ENCODE results near the gene GLYR1. TPM values are rescaled to one million over a fixed set of nuclear protein-coding genes. Genes with fewer than 3 reads are reported as not detected.

GLYR1 gene
- total RNA-seq, 2 donors from 2014 or later = 112 to 134 TPM

- intact Hi-C loops (cut with DNase I) = no loop called here
- Histone ChIP-seq H3K36me3 (peaks cover 27% of the 10 kb centered on the region), H3K9me3 (no peaks in the 10 kb centered on the region), H3K27me3 (no peaks in the 10 kb centered on the region), H3K9ac (ENCODE audit: low read depth in 2 of 2, low read length in 2 of 2) (no peak overlapping the region), H3K4me1 (no peaks in the 10 kb centered on the region), H3K27ac (no peak overlapping the region), H3K4me3 (no peak overlapping the region)
- DNase-seq = no peak
- TF ChIP-seq, protein P1, sequence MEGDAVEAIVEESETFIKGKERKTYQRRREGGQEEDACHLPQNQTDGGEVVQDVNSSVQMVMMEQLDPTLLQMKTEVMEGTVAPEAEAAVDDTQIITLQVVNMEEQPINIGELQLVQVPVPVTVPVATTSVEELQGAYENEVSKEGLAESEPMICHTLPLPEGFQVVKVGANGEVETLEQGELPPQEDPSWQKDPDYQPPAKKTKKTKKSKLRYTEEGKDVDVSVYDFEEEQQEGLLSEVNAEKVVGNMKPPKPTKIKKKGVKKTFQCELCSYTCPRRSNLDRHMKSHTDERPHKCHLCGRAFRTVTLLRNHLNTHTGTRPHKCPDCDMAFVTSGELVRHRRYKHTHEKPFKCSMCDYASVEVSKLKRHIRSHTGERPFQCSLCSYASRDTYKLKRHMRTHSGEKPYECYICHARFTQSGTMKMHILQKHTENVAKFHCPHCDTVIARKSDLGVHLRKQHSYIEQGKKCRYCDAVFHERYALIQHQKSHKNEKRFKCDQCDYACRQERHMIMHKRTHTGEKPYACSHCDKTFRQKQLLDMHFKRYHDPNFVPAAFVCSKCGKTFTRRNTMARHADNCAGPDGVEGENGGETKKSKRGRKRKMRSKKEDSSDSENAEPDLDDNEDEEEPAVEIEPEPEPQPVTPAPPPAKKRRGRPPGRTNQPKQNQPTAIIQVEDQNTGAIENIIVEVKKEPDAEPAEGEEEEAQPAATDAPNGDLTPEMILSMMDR (IDR thresholded peaks at IDR 0.05) = no peak
Measured at GRCh38 chr16:4882633-4883285, 35.7 kb upstream of the GLYR1 start.

DNA sequence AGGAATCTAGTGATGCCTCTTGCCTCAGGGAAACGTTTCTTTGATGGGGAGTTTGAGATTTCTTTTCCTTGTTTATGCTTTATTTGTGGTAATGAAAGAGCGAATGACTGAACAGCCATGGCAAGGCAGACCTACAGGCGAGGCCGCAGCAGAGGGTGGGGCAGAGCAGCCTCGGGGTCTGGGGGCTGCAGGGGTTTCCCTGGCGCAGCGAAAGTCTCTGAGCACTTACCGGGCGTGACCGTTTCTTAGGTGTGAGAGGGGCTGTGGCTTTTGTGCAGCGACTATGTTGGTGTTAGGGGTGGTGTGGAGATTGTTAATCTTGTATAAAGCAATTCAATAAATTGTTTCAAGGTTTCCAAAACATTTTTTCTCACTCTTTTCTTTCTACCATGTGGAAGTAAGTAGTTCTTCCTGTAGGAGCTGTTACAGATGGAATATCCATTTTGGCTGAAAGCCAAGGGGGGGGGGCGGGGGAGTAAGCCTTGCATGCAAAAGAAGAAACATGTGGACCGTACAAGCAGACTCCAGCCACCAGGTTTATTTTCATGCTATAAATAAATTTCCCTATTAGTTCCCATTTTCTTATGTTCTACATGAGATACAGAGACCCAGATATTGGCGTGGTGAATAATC, 35.0 kb upstream of the GLYR1 start:
- no peaks in the 10 kb centered on the region for H3K27me3 ChIP-seq
- no peaks in the 10 kb centered on the region for H3K9me3 ChIP-seq
- no peak for DNase-seq
- H3K36me3 ChIP-seq = peaks cover 31% of the 10 kb centered on the region
- no peak overlapping the region for H3K9ac ChIP-seq (ENCODE audit: low read depth in 2 of 2, low read length in 2 of 2)
- no peaks in the 10 kb centered on the region for H3K4me1 ChIP-seq
- TF ChIP-seq, protein P1 (IDR thresholded peaks at IDR 0.05) = no peak
- no peak overlapping the region for H3K27ac ChIP-seq
- intact Hi-C loops (cut with DNase I) = no loop called here
- no peak overlapping the region for H3K4me3 ChIP-seq

DNA sequence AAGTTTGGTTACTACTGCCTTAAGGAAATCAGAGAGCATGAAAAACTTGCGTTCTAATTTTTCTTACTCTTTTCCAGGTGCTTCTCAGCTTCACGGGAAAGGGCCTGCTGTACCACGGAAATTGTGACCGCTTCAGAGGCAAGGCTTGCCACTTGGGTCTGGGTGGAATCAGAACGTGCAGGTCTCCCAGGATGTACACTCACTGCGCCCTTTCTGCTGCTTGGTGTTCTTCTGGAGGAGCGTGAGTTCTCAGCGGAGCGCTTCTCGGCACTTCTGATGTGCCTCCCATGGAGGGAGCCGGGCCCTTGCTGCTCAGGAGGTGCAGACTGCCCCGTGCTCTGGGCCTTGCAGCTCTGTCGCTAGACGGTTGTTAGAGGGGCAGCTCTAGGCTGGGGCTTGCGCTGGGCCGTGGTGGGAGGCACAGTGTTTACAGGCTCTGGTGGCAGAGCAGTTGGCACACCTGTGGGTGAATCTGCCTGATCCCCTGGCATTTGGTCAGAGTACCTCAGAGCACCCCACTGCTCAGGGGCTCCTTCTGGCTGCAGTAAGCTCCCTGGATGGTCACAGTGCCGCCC, 33.0 kb upstream of the GLYR1 start:
- no peaks in the 10 kb centered on the region for H3K27me3 ChIP-seq
- H3K4me1 ChIP-seq = no peaks in the 10 kb centered on the region
- peaks cover 29% of the 10 kb centered on the region for H3K36me3 ChIP-seq
- H3K9me3 ChIP-seq = no peaks in the 10 kb centered on the region
- no peak for DNase-seq
- H3K4me3 ChIP-seq = no peak overlapping the region
- H3K9ac ChIP-seq (ENCODE audit: low read depth in 2 of 2, low read length in 2 of 2) = no peak overlapping the region
- H3K27ac ChIP-seq = no peak overlapping the region
- intact Hi-C loops (cut with DNase I) = no loop called here
- TF ChIP-seq, protein P1 (IDR thresholded peaks at IDR 0.05) = no peak

DNA sequence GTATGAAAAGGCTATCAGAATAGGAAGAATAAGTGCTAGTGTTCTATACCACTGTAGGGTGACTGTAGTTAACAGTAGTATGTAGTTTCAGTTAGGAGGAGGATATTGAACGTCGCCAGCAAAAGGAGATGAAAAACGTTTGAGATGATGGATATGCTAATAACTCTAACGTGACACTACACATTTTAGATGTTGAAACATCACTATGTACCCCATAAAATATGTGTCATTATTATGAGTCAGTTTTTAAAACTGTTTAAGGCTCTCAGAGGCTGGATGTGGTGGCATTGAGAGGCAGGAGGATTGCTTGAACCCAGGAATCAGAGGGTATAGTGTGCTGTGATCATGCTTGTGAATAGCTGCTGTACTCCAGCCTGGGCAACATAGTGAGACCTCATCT, 32.0 kb upstream of the GLYR1 start:
- no peak overlapping the region for H3K9ac ChIP-seq (ENCODE audit: low read depth in 2 of 2, low read length in 2 of 2)
- H3K27me3 ChIP-seq = no peaks in the 10 kb centered on the region
- no peak overlapping the region for H3K4me3 ChIP-seq
- no peak overlapping the region for H3K27ac ChIP-seq
- no peak for DNase-seq
- intact Hi-C loops (cut with DNase I) = no loop called here
- H3K4me1 ChIP-seq = no peaks in the 10 kb centered on the region
- TF ChIP-seq, protein P1 (IDR thresholded peaks at IDR 0.05) = no peak
- peaks cover 29% of the 10 kb centered on the region for H3K36me3 ChIP-seq
- H3K9me3 ChIP-seq = no peaks in the 10 kb centered on the region

GRCh38 chr16:4877380-4877685, 30.2 kb upstream of the GLYR1 start:
- no peak overlapping the region for H3K27ac ChIP-seq
- no peak overlapping the region for H3K9ac ChIP-seq (ENCODE audit: low read depth in 2 of 2, low read length in 2 of 2)
- H3K4me1 ChIP-seq = no peaks in the 10 kb centered on the region
- TF ChIP-seq, protein P1 (IDR thresholded peaks at IDR 0.05) = no peak
- no peak overlapping the region for H3K4me3 ChIP-seq
- DNase-seq = no peak
- H3K9me3 ChIP-seq = no peaks in the 10 kb centered on the region
- H3K27me3 ChIP-seq = no peaks in the 10 kb centered on the region
- intact Hi-C loops (cut with DNase I) = no loop called here
- H3K36me3 ChIP-seq = peaks cover 27% of the 10 kb centered on the region

Data from colonic mucosa (tissue), 4 donors.